Activated B cell treated with CpG ODN at 0.5 μM for 24 hours (primary cell): ENCODE data around the gene ALDH1A2. TPM values are rescaled to one million over a fixed set of nuclear protein-coding genes. Genes with fewer than 3 reads are reported as not detected.

Source experiments
- ATAC-seq: fragments of 200-7000 bp; cut with Tn5 transposase; one replicate; pipeline ENCODE4 v1.10.0; 2021; ENCODE audit warnings: low read depth, mild to moderate bottlenecking, moderate library complexity
- CTCF ChIA-PET: fragments of 350-600 bp; sonication (Branson Sonifier 250); formaldehyde crosslinking; loops from one replicate; lab custom pipeline; 2021; ENCODE audit warnings: antibody characterized with exemption; lab: Charles Lee
- POLR2A ChIA-PET: fragments of 350-600 bp; sonication (Branson Sonifier 250); formaldehyde crosslinking; loops from one replicate; lab custom pipeline; 2021; ENCODE audit warnings: antibody characterized with exemption; lab: Charles Lee
- DNase-seq: peaks from one replicate; pipeline ENCODE4 v3.0.0; 2022
- H3K27ac Mint-ChIP-seq: one replicate; pipeline ENCODE4 v1.8.0; 2020; ENCODE audit warnings: mixed read lengths
- H3K27me3 Mint-ChIP-seq: one replicate; pipeline ENCODE4 v1.8.0; 2021; ENCODE audit warnings: mixed read lengths
- H3K36me3 Mint-ChIP-seq: one replicate; pipeline ENCODE4 v1.8.0; 2021; ENCODE audit warnings: low read depth, mixed read lengths
- H3K4me1 Mint-ChIP-seq: one replicate; pipeline ENCODE4 v1.8.0; 2021; ENCODE audit warnings: mixed read lengths
- H3K4me3 Mint-ChIP-seq: one replicate; pipeline ENCODE4 v1.8.0; 2020; ENCODE audit warnings: mild to moderate bottlenecking, mixed read lengths
- H3K9me3 Mint-ChIP-seq: one replicate; pipeline ENCODE4 v1.8.0; 2020; ENCODE audit warnings: mixed read lengths
- intact Hi-C: fragments of 100-400 bp; cut with micrococcal nuclease; formaldehyde crosslinking; loops from one replicate; pipeline ENCODE4 v1.15.1; 2024
- total RNA-seq: library from RNA; stranded (reverse); gene quantifications from 2 replicates; pipeline ENCODE4 v1.2.3, GENCODE V29; 2022
- TF ChIP-seq, protein P1 (sequence below): fragments of 200-600 bp; IDR thresholded peaks from one replicate; pipeline ENCODE4 v1.8.0; 2022; ENCODE audit warnings: antibody characterized with exemption, mild to moderate bottlenecking

The ALDH1A2 gene
- total RNA-seq, 1 donor from 2014 or later: not detected

DNA sequence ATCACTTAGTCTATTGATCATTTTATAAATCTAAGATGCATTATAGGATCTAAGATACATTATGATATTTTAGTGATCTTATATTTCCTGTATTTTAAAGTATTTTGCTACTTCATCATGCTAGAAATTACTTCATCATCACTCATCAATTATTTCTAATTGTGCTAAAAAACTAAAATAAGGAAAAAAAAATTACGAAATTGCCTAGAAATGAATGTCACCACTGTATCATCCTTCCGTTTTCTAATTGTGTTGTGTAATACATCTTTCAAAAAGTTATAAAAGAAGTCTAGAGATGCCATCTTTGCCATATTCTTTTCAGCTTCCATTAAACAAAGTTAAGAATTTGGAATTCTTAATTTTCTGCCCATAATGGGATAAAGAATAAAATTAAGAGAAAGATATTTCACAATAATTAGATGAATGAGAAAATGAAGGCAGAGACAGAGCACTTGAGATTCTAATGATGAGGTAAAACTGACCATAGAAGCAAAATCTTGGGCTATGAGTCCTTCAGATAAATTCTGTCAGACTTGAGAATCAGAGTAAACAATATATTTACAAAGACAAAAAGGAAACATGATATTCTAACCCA, 48.8 kb downstream of the ALDH1A2 start:
- no peaks in the 10 kb centered on the region for H3K36me3 Mint-ChIP-seq
- intact Hi-C loops: no loop called here
- no peaks in the 10 kb centered on the region for H3K4me1 Mint-ChIP-seq
- H3K4me3 Mint-ChIP-seq: no peak overlapping the region
- TF ChIP-seq, protein P1, sequence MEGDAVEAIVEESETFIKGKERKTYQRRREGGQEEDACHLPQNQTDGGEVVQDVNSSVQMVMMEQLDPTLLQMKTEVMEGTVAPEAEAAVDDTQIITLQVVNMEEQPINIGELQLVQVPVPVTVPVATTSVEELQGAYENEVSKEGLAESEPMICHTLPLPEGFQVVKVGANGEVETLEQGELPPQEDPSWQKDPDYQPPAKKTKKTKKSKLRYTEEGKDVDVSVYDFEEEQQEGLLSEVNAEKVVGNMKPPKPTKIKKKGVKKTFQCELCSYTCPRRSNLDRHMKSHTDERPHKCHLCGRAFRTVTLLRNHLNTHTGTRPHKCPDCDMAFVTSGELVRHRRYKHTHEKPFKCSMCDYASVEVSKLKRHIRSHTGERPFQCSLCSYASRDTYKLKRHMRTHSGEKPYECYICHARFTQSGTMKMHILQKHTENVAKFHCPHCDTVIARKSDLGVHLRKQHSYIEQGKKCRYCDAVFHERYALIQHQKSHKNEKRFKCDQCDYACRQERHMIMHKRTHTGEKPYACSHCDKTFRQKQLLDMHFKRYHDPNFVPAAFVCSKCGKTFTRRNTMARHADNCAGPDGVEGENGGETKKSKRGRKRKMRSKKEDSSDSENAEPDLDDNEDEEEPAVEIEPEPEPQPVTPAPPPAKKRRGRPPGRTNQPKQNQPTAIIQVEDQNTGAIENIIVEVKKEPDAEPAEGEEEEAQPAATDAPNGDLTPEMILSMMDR: no peak
- peaks cover 16% of the 10 kb centered on the region for H3K27me3 Mint-ChIP-seq
- ChIA-PET POLR2A (no interaction called here), CTCF (no interaction called here)
- ATAC-seq (no peak), DNase-seq (no peak)
- no peak overlapping the region for H3K27ac Mint-ChIP-seq
- H3K9me3 Mint-ChIP-seq: no peaks in the 10 kb centered on the region

DNA sequence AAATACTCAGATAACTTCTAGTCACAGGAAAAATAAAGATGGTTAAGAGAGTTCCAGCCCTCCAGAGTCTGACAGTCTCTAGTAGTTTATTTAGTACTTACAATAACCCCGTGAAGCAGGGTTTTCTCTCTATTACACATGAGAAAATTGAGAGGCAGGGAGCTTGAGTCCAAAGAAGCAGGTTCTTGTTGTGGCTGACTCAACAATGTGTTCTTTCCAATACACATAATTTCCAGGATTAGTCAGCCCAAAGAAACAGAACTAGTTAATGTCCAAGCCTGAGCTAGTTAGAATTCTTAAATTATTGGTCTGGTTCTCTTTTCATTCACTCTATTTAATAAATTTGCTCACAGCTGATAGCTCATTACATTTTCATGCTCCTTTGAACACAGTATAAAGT, 49.9 kb downstream of the ALDH1A2 start:
- Mint-ChIP-seq H3K27ac (no peak overlapping the region), H3K36me3 (no peaks in the 10 kb centered on the region), H3K4me3 (no peak overlapping the region), H3K27me3 (peaks cover 18% of the 10 kb centered on the region), H3K4me1 (no peaks in the 10 kb centered on the region), H3K9me3 (no peaks in the 10 kb centered on the region)
- intact Hi-C loops: no loop called here
- ChIA-PET POLR2A (no interaction called here), CTCF (no interaction called here)
- ATAC-seq (no peak), DNase-seq (no peak)
- TF ChIP-seq, protein P1: no peak

DNA sequence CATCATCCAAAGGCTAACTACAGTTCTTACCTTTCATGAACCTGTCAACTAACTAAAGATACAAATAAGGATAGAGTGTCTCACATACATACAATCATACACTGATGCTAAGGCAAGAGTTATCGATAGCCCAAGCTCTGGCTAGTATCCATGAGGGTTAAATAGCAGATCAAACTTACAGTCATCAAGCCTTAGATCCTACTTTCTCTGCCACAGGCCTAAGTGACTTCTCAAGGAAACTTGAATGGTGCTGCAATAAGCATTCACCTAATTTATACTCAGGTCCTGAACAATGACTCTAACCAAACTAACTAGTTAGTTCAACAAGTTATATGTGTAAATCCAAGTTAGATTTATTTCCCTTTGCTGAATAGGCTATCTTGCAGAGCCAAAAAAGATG, 51.0 kb downstream of the ALDH1A2 start:
- DNase-seq (no peak), ATAC-seq (no peak)
- Mint-ChIP-seq H3K4me1 (no peaks in the 10 kb centered on the region), H3K4me3 (no peak overlapping the region), H3K9me3 (no peaks in the 10 kb centered on the region), H3K36me3 (no peaks in the 10 kb centered on the region), H3K27me3 (peaks cover 22% of the 10 kb centered on the region), H3K27ac (no peak overlapping the region)
- ChIA-PET POLR2A (no interaction called here), CTCF (no interaction called here)
- TF ChIP-seq, protein P1: no peak
- intact Hi-C loops: no loop called here

DNA sequence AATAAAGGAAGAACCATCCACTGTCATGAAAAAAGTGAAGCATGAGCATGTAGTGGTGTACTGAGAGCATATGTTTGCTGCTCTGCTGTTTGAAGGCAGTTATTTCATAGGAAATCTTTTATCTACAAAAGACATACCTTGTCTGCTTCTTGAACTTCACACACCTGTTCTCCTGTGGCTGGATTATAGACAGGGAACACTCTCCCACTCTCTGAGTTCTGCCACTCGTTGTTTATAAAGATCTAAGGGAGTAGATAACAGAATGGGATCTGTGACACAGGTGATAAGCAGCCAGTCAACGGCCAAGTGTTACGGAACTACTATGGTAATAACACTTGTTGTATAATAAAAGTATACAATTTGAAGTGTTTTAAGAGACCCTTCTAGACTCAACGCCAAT, 51.5 kb downstream of the ALDH1A2 start:
- CTCF ChIA-PET: no interaction called here
- intact Hi-C loops: no loop called here
- Mint-ChIP-seq H3K9me3 (no peaks in the 10 kb centered on the region), H3K4me1 (no peaks in the 10 kb centered on the region), H3K27me3 (peaks cover 22% of the 10 kb centered on the region), H3K36me3 (no peaks in the 10 kb centered on the region), H3K27ac (no peak overlapping the region), H3K4me3 (no peak overlapping the region)
- DNase-seq (no peak), ATAC-seq (no peak)
- POLR2A ChIA-PET: no interaction called here
- TF ChIP-seq, protein P1: no peak

DNA sequence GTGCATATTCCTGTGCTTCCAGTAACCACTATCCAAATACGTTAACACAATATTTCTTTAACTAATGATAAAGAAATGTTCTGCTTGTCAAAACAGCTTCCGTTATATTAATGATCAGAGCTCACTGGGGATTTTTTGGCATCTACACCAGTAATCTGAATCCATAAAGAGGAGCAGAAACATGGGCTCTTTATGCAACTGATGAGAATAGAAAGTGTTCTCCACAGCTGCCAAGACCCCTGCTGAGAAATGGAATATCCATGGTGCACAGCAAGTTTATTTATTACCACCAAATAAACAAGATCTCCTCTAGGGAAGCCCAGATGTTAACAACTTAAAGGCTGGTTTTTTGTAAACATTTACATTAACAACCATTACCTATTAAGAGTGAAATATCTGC, 54.5 kb downstream of the ALDH1A2 start:
- Mint-ChIP-seq H3K4me1 (no peaks in the 10 kb centered on the region), H3K27ac (no peak overlapping the region), H3K27me3 (peaks cover 22% of the 10 kb centered on the region), H3K9me3 (no peaks in the 10 kb centered on the region), H3K4me3 (no peak overlapping the region), H3K36me3 (no peaks in the 10 kb centered on the region)
- ChIA-PET POLR2A (interaction anchor here (0.6 kb wide), 1 partner anchor 766 kb away, joined by 3 read pairs; no protein-coding TSS in a partner anchor), CTCF (interaction anchor here (0.6 kb wide), 1 partner anchor 75 kb away, joined by 3 read pairs; no protein-coding TSS in a partner anchor)
- TF ChIP-seq, protein P1: no peak
- no peak for ATAC-seq
- DNase-seq: no peak
- intact Hi-C loops: no loop called here
